ENCODE measurements around the gene KLF16.

Gene KLF16

DNA sequence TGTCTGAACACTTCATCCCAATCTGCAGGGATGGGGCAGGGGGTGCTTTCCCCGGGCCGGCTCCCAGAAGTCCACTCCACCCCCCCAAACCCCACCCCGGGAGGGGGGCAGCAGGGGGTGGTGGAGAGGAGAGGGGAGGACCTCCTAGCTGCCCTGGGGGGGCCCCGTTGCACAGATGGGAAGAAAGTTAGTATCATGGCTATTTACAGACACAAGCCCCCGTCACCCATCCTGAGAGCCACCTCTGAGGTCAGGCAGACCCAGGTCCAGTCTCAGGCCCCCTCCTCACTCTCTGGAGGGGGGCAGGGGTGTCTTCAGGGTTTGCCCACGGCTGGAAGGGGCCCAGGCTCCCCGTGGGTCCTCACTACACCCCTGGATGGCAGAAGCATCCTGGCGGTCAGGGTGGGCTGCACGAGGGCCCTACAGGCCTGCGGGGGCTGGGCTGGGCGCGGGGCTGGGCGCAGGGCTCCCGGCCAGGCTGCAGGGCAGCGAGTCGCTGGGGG, 9.3 kb downstream of the KLF16 start:
- DNase-seq = no peak

DNA sequence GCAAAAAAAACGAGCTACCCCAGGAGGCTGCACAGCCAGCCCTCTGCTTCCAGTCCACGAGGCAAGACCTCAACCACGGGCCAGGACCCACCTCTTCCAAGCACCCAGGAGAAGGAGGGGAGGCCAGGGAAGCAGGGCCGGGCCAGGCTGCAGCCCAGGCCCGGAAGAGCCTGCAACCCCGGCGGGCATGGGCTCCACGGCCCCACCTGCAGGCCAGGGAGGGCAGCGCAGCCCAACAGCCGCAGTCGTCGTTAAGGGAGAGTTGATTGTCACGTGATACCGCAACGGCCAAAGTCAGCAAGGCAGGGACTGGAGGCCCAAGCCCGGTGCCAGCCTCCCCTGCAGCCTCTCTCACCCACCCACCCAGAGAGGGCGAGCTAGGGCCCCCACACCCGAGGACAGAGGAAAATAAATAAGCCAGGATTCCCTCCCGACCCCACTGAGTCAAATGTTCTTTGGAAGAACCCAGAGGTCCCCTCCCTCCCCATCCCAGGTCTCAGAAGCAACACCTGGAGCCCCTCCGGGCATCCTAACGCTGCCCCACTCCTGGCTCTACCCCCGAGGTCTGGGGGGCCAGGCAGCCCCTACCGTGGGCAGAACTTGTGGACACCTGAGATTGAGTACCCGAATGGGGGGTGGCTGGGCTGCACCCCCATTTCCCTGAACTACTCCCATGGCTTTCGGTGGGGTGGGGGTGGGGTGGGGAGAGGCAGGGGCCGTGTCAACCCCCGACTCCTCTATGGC, 9.9 kb downstream of the KLF16 start:
- peak; percentile 74 for DNase-seq

DNA sequence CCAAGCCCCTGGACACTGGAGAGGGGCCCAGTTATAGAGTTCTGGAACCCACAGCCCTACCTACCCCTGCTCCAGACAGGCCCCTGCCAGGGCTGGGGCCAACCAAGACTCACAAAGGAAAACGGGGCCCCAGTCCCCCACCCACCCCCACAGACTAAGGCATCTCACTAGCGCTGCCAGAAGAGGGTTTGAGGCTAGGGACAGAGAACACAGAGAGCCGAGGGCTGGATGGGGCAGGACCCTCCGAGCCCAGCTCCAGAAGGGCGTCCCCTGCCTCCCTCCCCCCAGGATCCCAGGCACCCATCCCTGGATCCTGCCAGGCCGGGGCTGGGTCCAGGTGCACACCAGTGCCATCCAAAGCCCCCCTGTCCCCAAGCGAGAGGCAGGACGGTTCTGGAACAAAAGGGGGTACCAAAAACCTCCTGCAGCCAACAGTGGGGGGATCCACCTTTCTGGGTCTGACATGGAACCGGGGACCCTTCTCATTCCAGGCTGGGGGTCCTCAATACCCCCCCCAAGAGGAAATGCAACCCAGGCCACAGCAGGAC, 10.7 kb downstream of the KLF16 start:
- no peak for DNase-seq

DNA sequence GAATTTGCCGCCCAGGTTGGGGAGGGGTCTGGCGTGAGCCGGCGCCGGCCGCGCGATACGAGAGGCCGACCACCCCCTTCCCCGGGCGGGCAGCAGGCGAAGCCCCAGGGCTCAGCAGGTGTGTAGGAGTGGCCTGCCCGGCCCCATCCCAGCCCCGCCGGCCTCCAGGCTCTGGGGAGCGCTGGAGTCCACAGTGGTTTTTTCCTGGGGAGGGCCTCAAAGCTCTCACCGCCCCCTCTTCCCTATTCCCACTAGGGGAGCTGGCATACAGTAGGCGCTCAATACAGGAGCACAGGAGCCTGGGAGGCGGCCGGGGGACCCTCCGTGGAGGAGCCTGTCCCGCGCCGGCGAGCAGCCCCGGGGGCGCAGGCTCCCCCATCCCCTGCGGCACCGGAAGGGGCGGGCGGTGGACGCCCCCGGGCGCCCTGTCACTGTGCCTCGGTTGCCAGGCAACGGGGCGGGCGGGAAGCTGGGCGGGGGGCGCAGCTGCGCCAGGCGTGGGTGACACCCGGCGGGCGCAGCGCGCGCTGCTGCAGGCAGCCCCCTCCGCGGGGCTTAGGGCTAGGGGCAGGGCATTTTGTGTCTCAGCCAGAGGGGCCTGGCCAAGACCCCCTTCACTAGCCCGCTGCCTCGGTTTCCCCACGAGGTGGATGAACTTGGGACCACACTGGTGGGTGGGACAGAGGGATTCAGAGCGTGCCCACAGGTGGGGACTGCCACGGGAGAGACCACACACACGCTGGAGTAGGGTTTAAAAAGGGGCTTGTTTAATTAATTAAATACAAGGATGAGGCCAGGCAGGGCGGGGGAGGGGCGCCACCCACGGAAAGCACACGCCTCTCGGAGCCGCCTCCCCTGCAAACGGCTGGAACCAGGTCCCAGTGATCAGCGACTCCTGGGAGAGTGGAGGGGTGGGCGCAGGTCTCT, 11.5 kb downstream of the KLF16 start:
- DNase-seq = peak; percentile 76

DNA sequence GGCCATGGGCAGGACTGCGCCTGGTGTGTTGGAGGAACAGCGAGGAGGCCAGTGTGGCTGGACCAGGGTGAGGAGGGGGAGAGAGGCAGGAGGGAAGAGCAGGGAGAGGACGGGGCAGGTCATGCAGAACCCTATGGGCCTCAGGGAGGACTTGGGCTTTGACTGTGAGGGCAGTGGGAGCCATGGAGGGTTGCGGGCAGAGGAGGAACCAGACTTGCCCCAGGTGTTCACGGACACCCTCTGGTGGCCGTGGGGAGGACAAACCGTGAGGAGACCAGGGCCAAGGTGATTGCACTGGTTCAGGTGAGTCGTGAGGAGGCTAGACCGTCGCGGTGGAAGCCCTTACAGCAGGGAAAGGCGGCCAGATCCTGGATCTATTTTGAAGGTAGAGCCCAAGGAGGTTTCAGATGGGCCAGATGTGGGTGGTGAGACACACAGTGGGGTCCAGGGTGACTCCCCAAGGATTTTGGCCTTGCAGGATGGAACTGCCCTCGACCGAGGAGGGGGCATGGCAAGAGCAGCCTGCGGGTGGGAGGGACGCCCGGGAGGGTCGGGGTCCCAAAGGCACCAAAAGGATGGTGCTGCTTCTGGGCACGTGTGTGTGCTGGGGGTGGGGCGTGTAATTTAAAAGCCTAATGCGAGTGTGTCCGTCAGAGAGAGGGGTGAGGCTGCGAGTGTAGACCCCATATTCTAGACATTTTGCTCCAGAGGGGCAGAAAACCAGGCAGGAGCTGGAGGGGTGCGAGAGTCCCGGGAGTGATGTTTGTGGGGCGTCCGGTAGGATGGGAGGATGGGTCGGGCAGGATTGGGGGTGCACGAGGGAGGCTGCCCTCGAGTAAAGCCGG, 12.3 kb downstream of the KLF16 start:
- DNase-seq = no peak

DNA sequence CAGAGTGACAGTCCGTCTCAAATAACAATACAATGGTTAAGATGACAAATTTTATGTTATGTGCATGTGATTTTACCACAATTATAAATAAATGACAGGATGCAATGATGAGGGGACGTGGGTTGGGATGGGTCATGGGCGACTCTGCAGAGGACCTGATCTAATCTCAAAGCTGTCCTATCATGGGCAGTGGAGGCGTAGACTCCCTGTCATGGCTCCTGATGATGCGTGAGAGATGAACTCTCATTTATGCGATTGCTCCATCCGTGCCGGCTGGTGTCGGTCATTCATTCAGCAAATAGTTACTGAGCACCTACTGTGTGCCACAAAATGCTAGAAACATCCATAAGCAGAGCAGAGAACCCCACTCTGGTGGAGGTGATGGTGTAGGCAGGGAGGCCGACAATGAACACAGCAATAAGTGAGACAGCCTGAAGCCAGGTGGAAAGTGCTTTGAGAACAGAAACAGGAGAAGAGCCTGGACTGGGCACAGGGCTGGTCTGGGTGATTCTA, 13.4 kb downstream of the KLF16 start:
- DNase-seq = no peak

DNA sequence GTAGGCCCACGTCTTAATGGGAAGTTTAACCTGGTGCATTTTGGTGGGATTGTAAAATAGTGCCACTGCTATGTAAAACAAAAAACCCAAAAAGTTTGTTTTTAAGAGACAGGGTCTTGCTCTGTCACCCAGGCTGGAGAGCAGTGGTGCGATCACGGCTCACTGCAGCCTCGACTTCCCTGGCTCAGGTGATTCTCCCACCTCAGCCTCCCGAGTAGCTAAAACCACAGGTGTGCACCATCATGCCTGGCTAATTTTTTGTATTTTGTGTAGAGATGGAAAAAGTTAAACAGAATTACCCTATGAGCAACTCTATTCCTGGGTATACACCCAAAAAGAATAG, 14.3 kb downstream of the KLF16 start:
- DNase-seq = no peak

DNA sequence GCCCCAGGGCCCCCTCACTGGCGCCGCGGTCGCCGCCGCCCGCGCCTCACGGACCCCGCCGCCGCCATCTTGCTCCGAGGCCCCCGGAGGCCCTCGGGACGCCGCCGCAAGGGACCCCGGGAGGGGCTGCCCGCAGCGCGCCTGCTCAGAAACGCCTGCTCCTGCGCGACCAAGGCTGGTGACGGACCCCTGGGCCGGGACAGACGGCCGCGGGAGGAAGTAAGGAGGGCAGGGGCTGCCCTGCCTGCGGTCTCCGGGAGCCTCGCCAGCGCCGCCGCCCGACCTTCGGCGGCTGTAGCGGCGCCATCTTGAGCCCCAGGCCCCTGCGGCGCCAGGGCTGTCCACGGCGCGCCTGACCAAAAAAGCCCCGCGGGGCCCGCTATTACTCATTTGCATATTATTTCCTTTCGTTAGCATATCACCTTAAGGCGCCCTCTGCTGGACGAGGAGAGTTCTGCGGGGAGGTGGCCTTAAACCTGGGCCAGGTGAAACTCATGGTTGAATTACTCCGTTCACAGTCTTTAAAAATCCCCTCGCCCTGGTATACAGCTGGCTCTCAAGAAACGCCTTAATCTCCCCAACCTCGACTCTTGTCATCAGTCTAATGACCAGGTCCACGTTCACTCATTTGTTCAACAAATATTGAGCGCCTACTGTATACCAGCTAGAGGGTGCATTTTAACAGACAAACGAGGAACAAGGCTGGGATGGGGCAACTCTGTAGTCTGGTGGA, 14.8 kb downstream of the KLF16 start, which contains the start of gene REXO1:
REXO1 (minus strand) TSS at position 85 of the 733 bp plus-strand sequence. CDS start 125 bp downstream, outside the sequence.
- DNase-seq = peak; percentile 99

DNA sequence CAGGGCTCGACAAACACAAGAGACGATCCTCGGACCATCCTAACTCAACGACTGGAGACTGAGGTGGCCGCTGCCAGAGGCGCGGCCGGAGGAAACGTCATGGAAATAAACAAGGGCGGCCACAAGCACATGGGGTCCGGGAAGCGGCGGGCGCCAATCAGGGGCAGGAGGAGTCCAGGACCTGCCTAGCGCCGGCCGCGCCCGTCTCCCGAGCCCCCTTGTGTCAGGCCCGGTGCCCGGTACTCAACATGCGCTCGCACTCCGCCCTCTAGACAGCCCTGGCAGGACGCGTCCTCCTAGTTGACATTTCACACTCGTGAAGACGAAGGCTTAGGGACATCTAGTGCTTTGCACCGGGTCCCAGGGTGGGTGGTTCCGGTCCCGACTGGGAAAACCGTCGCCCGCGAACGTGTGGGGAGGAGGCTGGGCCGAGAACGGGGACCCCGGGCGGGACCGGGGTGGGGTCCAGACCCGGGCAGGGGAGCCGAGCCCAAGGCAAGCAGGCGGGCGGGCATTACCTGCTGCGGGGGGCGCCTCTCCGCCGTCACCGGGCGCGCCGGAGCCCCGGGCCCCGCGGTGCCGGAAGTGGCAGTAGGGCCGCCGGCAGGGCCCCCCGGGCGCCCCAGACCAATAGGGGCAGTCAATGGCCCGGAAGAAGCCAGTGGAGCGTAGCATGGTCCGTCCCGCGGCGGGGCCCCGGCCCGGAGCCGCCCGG, 15.5 kb downstream of the KLF16 start:
- DNase-seq = no peak

DNA sequence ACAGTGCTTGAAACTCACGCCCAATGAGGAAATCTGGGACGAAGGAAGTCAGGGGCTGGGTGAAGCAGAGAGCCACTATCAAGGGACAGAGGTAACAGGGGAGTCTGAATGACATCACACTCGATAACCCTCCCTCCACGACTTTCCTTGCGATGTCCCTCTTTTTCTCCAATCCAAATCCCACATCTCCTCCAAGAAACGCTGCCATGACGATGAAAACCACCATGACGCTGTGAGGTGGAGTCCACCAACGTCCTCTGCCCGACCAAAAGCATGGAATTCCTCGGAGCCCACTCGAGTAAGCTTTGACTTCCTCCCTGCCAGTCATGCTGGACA, 16.1 kb downstream of the KLF16 start:
- DNase-seq = no peak

DNA sequence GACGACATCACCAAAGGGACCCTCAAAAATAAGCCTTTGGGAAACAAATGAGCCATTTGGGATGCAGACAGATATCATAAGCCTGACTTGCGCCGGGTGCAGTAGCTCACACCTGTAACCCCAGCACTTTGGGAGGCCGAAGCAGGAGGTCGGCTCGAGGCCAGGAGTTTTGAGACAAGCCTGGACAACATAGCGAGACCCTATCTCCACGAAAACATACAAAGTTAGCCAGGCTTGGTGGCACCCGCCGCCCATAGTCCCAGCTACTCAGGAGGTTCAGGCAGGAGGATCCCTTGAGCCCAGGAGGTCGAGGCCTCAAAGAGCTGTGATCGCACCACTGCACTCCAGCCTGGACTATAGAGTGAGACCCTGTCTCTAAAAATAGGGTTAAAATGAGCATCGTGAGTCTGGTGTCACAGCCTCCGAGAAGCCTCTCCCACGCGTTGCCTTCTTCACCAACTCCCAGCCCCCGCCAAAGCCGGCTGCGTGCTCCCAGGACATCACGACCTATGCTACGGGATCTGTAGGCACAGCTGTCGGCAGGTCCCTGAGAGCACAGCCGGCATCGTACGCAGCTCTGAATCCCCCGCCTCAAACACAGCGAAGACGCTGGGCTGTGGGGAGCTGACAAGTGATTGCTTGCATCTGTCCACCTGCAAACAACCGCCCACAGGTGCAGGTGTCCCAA, 16.7 kb downstream of the KLF16 start:
- DNase-seq = no peak

DNA sequence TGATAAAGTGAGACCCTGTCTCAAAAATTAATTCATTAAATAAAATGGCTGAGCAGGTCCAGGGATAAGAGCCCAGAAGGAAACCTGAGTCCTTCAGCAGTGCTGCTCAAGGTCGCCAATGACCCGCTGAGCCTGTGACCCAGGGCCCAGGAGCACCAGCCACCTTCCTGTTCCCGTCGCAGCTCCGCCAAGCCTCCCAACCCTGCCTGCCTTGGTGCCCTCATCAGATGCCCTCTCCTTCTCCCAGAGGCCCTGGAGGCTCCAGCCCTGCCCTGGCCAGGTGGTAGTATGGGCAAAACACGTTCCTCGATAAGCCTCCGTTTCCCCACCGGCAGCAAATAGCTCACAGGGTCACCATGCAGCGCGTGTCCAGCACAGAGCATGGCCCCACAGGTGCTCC, 17.7 kb downstream of the KLF16 start:
- no peak for DNase-seq

DNA sequence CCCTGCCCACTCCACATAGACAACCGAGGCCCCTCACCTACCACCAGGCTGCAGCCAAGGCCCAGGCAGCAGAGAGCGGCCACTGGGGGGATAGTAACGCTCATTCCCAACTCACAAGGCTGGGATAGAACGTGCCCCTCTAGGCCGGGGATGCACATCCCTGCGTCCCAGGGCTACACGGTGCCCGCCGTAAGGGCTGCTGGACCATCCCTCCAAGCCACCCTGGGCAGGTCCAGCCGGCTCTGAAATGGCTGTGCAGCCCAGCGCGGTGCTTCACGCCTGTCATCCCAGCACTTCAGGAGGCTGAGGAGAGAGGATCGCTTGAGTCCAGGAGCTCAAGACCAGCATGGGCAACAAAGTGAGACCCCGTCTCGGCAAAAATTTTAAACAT, 18.3 kb downstream of the KLF16 start:
- no peak for DNase-seq

DNA sequence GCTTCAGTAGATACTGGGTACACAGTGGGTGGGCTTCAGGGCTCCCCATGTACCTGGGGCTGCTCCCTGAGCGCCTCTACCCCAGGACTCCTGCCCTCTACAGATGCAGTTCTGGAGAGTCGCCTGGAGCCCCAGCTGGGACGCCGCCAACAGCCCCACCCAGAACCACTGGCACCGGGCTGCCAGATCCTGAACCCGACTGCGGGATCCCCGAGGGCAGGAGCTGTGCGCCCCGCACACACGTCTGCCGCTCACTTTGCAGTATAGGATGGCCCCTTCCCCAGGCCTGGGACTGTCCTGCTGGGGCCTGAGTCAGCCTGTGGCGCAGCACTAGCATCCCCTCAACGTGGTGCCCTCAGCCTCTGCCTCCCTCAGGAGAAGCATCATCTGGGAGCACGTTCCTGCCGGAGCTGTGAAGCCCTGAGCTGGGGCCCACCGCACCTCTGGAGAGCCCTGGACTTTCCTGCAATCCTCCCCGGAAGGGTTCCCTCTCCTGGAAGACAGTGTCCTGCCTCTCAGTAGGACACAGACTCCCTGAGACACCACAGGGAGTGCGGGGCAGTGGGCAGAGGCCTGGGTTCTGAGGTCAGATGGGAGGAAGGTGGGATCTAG, 18.8 kb downstream of the KLF16 start:
- no peak for DNase-seq

DNA sequence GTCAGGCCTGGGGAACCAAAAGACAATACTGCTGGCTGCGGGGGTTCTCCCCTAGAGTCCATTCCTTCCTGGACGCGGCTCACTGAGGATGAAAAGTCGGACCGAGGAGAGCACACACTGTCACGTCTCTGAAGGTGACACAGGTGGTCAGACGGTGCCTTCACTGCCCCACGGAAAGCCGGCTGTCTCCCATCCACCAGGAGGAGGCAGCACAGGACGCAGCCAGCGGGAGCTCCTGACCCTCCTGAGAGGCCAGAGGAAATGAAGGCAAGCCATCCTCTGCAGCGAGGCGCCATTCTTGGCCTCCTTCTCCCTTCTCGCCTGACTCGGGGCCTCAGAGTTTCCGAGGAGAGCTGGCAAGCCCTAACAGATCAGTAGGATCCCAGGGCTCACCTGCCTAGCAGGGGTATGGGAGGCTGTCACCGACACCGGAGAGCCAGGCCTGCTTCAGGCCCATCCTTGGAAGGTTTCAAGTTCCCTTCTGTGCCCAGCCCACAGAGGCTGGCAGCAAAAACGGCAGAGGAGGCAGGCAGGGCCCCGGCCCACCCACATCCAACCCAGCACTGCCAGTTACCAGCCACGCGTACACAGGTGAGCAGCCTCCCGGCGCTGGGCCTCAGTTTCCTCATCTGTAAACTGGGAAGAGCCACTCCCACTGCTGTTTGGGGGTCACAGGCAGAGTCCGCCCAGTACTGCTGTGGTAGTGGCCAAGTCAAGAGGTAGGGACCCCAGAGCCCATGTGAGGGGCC, 19.6 kb downstream of the KLF16 start:
- DNase-seq = no peak

DNA sequence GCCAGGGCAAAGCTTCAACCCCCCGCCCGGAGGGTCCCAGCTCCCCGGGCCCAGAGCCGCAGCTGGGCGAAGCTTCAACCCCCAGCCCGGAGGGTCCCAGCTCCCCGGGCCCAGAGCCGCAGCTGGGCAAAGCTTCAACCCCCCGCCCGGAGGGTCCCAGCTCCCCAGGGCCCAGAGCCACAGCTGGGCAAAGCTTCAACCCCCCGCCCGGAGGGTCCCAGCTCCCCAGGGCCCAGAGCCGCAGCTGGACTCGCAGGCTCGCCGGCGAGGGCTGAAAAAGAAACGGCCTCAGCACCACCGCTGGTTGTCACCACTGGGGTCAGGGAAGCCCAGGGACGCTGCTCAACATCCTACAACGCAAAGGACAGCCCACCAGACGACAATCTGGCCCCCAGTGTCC, 20.3 kb downstream of the KLF16 start:
- DNase-seq = no peak

DNA sequence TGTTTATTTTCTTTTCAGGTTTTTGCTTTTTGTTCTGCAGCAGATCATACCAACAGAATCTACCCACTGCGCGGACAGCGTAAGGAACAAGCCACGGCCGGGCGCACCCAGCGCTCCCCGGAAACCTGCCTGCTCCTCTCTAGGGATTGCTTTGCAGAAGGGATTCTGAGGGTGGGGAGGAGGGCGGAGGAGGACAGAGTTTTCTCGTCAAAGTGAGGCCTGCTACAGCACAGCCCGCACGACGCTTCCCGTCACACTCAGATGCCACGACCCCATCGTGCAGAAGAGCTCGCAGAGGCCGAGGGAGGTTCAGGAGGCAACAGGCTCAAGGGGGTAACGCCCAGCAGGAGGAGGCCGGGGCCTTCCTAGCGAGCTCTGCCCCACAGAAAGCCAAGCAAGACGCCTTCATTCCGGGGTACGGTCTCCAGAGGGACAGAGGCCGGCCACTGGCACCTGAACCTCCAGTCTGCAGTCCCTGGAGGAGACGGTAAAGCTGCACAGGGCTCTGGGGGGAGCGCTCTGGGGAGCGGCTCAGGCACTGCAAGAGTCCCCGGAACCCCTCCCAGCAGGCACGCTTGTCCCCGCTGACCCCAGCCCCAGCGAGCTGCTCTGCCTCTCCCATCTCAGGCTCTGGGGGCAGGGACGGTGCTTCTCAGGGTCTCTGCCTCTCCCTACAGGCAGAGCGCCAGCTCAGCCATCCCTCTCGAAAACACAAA, 22.0 kb downstream of the KLF16 start:
- no peak for DNase-seq

DNA sequence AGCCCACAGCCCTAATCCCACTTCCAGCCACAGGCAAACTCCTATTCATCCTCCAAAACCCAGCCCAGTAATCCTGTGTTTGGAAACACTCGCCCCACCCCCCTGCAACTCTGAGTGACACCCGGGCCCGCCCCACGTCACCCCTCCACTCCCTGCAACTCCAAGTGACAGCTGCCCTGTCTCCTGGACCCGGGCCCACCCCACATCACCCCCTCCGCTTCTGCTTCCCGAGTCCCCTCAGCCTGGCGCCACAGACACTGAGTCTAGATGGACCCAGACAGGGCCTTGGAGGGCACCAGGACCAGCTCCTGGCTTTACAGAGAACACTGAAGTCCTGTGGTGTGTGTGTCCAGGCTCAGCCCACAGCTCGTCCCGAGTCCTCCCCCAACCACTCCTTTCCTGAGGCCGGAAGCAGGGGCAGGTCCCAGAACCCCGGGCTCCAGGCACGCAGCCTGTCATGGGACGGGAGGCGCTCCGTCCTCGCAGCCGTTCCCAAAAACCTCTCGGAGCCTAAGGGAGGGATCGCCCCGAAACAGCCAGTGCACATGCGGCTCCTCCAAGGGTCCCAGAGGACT, 22.8 kb downstream of the KLF16 start:
- DNase-seq = no peak
